Lower leg skin (tissue), 3 donors: ENCODE data around the gene ZSWIM8.

Source experiments
- CTCF ChIP-seq, 3 donors: fragments of 450-650 bp; IDR thresholded peaks; one replicate each; pipeline ENCODE4 v1.5.1; 2016; ENCODE audit warnings: antibody characterized with exemption in 3 of 3, mild to moderate bottlenecking in 3 of 3, moderate library complexity in 2 of 3
- POLR2A ChIP-seq, 2 donors: fragments of 450-650 bp; IDR thresholded peaks; one replicate each; pipeline ENCODE4 v1.6.1; 2016 to 2017; ENCODE audit warnings: antibody characterized with exemption in 2 of 2, mild to moderate bottlenecking in 1 of 2, moderate library complexity in 1 of 2

DNA sequence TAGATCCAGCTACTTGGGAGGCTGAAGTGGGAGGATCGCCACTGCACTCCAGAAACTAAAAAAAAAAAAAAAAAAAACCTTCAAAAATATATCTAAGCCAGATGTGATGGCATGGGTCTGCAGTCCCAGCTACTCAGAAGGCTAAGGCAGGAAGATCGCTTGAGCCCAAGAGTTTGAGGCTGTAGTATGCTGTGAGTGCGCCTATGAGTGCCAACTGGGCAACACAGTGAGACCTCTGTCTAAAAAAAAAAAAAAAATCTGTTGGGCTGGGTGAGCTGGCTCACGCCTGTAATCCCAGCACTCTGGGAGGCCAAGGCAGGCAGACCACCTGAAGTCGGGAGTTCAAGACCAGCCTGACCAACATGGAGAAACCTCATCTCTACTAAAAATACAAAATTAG, 6.4 kb upstream of the ZSWIM8 start:
- TF ChIP-seq POLR2A (IDR thresholded peaks at IDR 0.05) (no peak), CTCF (IDR thresholded peaks at IDR 0.05) (no peak)
